Small intestine (tissue), 7 donors: ENCODE measurements around the gene KRT12. TPM values are rescaled to one million over a fixed set of nuclear protein-coding genes. Genes with fewer than 3 reads are reported as not detected.
"Not testable (repeated sequence)": the region's sequence is repeated elsewhere in the genome, so short reads cannot be mapped to it uniquely, and the experiment has no call there.

ENCODE experiments used
- DNase-seq, 2 donors: peaks; one replicate each; pipeline versions ENCODE4 v3.0.0 to v3.0.0-alpha.2; 2013
- FAIRE-seq: peaks from 2 replicates; lab custom pipeline; 2012; peaks lifted over from hg19 to GRCh38; lab: Jason Lieb, UNC
- H3K27ac ChIP-seq, 3 donors: one replicate each; pipeline ENCODE4 v1.5.1; 2013; ENCODE audit warnings: low read length in 2 of 3, mild to moderate bottlenecking in 2 of 3, control low read depth in 1 of 3, inconsistent platforms in 1 of 3, low read depth in 1 of 3, moderate library complexity in 1 of 3
- H3K27me3 ChIP-seq, 3 donors: one replicate each; pipeline ENCODE4 v1.6.1; 2013; ENCODE audit warnings: low read length in 3 of 3, inconsistent platforms in 1 of 3; ENCODE audit not compliant: control insufficient read depth in 3 of 3, insufficient read depth in 3 of 3
- H3K36me3 ChIP-seq, 3 donors: one replicate each; pipeline ENCODE4 v1.6.1; 2013; ENCODE audit warnings: low read length in 3 of 3, inconsistent platforms in 1 of 3, low read depth in 1 of 3, mild to moderate bottlenecking in 1 of 3, moderate library complexity in 1 of 3; ENCODE audit not compliant: control insufficient read depth in 3 of 3, insufficient read depth in 2 of 3
- H3K4me1 ChIP-seq, 3 donors: one replicate each; pipeline ENCODE4 v1.6.1; 2013; ENCODE audit warnings: low read length in 2 of 3, inconsistent platforms in 1 of 3, low read depth in 1 of 3, mild to moderate bottlenecking in 1 of 3, moderate library complexity in 1 of 3; ENCODE audit not compliant: control insufficient read depth in 3 of 3, insufficient read depth in 2 of 3
- H3K4me3 ChIP-seq, 3 donors: one replicate each; pipeline ENCODE4 v1.5.1; 2013; ENCODE audit warnings: low read length in 3 of 3, control low read depth in 1 of 3, inconsistent platforms in 1 of 3, low read depth in 1 of 3, mild to moderate bottlenecking in 1 of 3, moderate library complexity in 1 of 3
- H3K9me3 ChIP-seq, 2 donors: one replicate each; pipeline ENCODE4 v1.6.1; 2013; ENCODE audit warnings: low read depth in 1 of 2, low read length in 1 of 2; ENCODE audit not compliant: control insufficient read depth in 2 of 2, insufficient read depth in 1 of 2
- WGBS, 3 donors: extraction: QIAGEN DNeasy Blood & Tissue Kit; methylation state at CpG; one replicate each; pipeline ENCODE4 v1.1.7; 2013; 5-methylcytosine and 5-hydroxymethylcytosine counted together
- polyA plus RNA-seq, 4 donors: library from polyadenylated mRNA; stranded (reverse) in 3 of 4; unstranded in 1 of 4; fragments of 200-250 nt in 3 of 4; fragments of 120-200 nt in 1 of 4; gene quantifications; one replicate each; pipeline versions ENCODE4 v1.2.1 to v1.2.3, GENCODE V29; 2013
- donor health status: healthy with polysubstance abuse.
- donor health status: control.
- donor health status: control.
- donor health status: Bipolar disorder and iron deficiency.
- donor health status: healthy.

Gene KRT12
- polyA plus RNA-seq, 4 donors, result 0.28 to 9.2 (median 3.1) TPM

GRCh38 chr17:40814657-40815056, 52.4 kb downstream of the KRT12 start:
- H3K27ac ChIP-seq, H3K9me3 ChIP-seq, FAIRE-seq, H3K4me1 ChIP-seq, DNase-seq, H3K36me3 ChIP-seq, H3K4me3 ChIP-seq: not testable (repeated sequence)
- 85 to 92% (median 88%) methylated on average over 3 of the region's 3 CpGs for WGBS, 3 donors
- H3K27me3 ChIP-seq, result peaks cover 0 to 11% (median 0%) of the 10 kb centered on the region in 3 donors

- Histone ChIP-seq H3K9me3 (peaks cover 0 to 6% of the 10 kb centered on the region in 2 donors), H3K4me1 (peaks cover 0 to 2% (median 0%) of the 10 kb centered on the region in 3 donors), H3K27me3 (peaks cover 0 to 11% (median 0%) of the 10 kb centered on the region in 3 donors), H3K27ac (no peak overlapping the region), H3K4me3 (no peak overlapping the region), H3K36me3 (peaks cover 0 to 7% (median 0%) of the 10 kb centered on the region in 3 donors)
- FAIRE-seq, result no peak
- no peak for DNase-seq
- WGBS, 3 donors, result 65 to 71% (median 68%) methylated on average over 4 of the region's 4 CpGs
Observed at GRCh38 chr17:40813804-40814203, 53.2 kb downstream of the KRT12 start.

- H3K27ac ChIP-seq, result no peak overlapping the region
- H3K27me3 ChIP-seq, result peaks cover 0 to 14% (median 0%) of the 10 kb centered on the region in 3 donors
- FAIRE-seq, result no peak
- no peak overlapping the region for H3K4me3 ChIP-seq
- peaks cover 0 to 7% (median 0%) of the 10 kb centered on the region in 3 donors for H3K36me3 ChIP-seq
- peaks cover 0 to 6% of the 10 kb centered on the region in 2 donors for H3K9me3 ChIP-seq
- WGBS, 3 donors, result 73 to 82% (median 75%) methylated on average over 3 of the region's 3 CpGs
- H3K4me1 ChIP-seq, result no peaks in the 10 kb centered on the region
- DNase-seq, result no peak
Observed at GRCh38 chr17:40812639-40813038, 54.4 kb downstream of the KRT12 start.

Other genes starting within 250 kb of the KRT12 start
- 100 to 1,000 TPM in 1 of 4 donors, 10 to 100 TPM in 3; 75.4 to 116 (median 85.5) TPM for gene SMARCE1, start 219.4 kb downstream of the KRT12 start, polyA plus RNA-seq
- gene KRT222, start 202.0 kb downstream of the KRT12 start, polyA plus RNA-seq, result 1 to 10 TPM; 1.2 to 5.1 (median 2.9) TPM
- gene KRT24, start 163.5 kb downstream of the KRT12 start, polyA plus RNA-seq, result under 1 TPM in 1 of 4 donors, not detected in 3; 0.48 TPM
- gene KRT25, start 111.9 kb downstream of the KRT12 start, polyA plus RNA-seq, result under 1 TPM in 1 of 4 donors, not detected in 3; 0.04 TPM
- not detected for gene KRT26, start 95.0 kb downstream of the KRT12 start, polyA plus RNA-seq
- gene KRT27, start 84.7 kb downstream of the KRT12 start, polyA plus RNA-seq, result under 1 TPM in 1 of 4 donors, not detected in 3; 0.03 TPM
- gene KRT28, start 67.3 kb downstream of the KRT12 start, polyA plus RNA-seq, result not detected
- gene KRT10, start 44.6 kb downstream of the KRT12 start, polyA plus RNA-seq, result 10 to 100 TPM; 18.7 to 51.3 (median 36.8) TPM
- gene KRT20, start 18.0 kb upstream of the KRT12 start, polyA plus RNA-seq, result 1,000 to 10,000 TPM in 1 of 4 donors, 100 to 1,000 TPM in 2, 10 to 100 TPM in 1; 66.8 to 1,534 (median 545) TPM
- under 1 TPM in 2 of 4 donors, not detected in 2; 0.66 to 0.82 TPM for gene KRT23, start 70.4 kb upstream of the KRT12 start, polyA plus RNA-seq
- under 1 TPM in 2 of 4 donors, not detected in 2; 0.03 to 0.04 TPM for gene KRT39, start 99.7 kb upstream of the KRT12 start, polyA plus RNA-seq
- under 1 TPM in 3 of 4 donors, not detected in 1; 0.10 to 0.45 (median 0.12) TPM for gene KRT40, start 117.1 kb upstream of the KRT12 start, polyA plus RNA-seq
- not detected for gene KRTAP3-3, start 126.9 kb upstream of the KRT12 start, polyA plus RNA-seq
- gene KRTAP3-2, start 132.7 kb upstream of the KRT12 start, polyA plus RNA-seq, result not detected
- gene KRTAP3-1, start 141.9 kb upstream of the KRT12 start, polyA plus RNA-seq, result not detected
- gene KRTAP1-5, start 160.0 kb upstream of the KRT12 start, polyA plus RNA-seq, result under 1 TPM in 1 of 4 donors, not detected in 3; 0.04 TPM
- gene KRTAP1-4, start 163.0 kb upstream of the KRT12 start, polyA plus RNA-seq, result not detected
- gene KRTAP1-3, start 167.7 kb upstream of the KRT12 start, polyA plus RNA-seq, result not detected
- gene KRTAP1-1, start 174.2 kb upstream of the KRT12 start, polyA plus RNA-seq, result not detected
- not detected for gene KRTAP2-1, start 180.1 kb upstream of the KRT12 start, polyA plus RNA-seq
- not detected for gene KRTAP2-2, start 188.0 kb upstream of the KRT12 start, polyA plus RNA-seq
- gene KRTAP2-3, start 192.9 kb upstream of the KRT12 start, polyA plus RNA-seq, result not detected
- not detected for gene KRTAP2-4, start 198.7 kb upstream of the KRT12 start, polyA plus RNA-seq
- gene KRTAP4-7, start 216.9 kb upstream of the KRT12 start, polyA plus RNA-seq, result not detected
- not detected for gene KRTAP4-8, start 230.9 kb upstream of the KRT12 start, polyA plus RNA-seq
- not detected for gene KRTAP4-16, start 235.0 kb upstream of the KRT12 start, polyA plus RNA-seq
- gene KRTAP4-9, start 238.2 kb upstream of the KRT12 start, polyA plus RNA-seq, result not detected